ENCODE measurements around the gene UBAC2.
"Not testable (repeated sequence)": the region's sequence is repeated elsewhere in the genome, so short reads cannot be mapped to it uniquely, and the experiment has no call there.

Gene UBAC2

GRCh38 chr13:99404005-99404755, 203.5 kb downstream of the UBAC2 start:
- no peak for DNase-seq

- DNase-seq = no peak
Observed at GRCh38 chr13:99405966-99406365, 205.3 kb downstream of the UBAC2 start.

- no peak for DNase-seq
Observed at GRCh38 chr13:99406799-99407201, 206.1 kb downstream of the UBAC2 start.

- no peak for DNase-seq
Observed at GRCh38 chr13:99407906-99408702, 207.4 kb downstream of the UBAC2 start.

- DNase-seq = no peak
Observed at GRCh38 chr13:99408703-99409000, 208.0 kb downstream of the UBAC2 start.

- DNase-seq = not testable (repeated sequence)
Observed at GRCh38 chr13:99409461-99410083, 208.9 kb downstream of the UBAC2 start.

GRCh38 chr13:99410646-99411475, 210.2 kb downstream of the UBAC2 start:
- not testable (repeated sequence) for DNase-seq

GRCh38 chr13:99412856-99413255, 212.2 kb downstream of the UBAC2 start:
- DNase-seq = no peak

GRCh38 chr13:99414048-99414995, 213.7 kb downstream of the UBAC2 start:
- no peak for DNase-seq

- DNase-seq = no peak
Observed at GRCh38 chr13:99415014-99415650, 214.5 kb downstream of the UBAC2 start.

- no peak for DNase-seq
Observed at GRCh38 chr13:99415851-99416331, 215.2 kb downstream of the UBAC2 start.

GRCh38 chr13:99416411-99417121, 215.9 kb downstream of the UBAC2 start:
- DNase-seq = no peak

GRCh38 chr13:99417201-99418102, 216.8 kb downstream of the UBAC2 start:
- DNase-seq = no peak

- no peak for DNase-seq
Observed at GRCh38 chr13:99418103-99418842, 217.6 kb downstream of the UBAC2 start.

- DNase-seq = no peak
Observed at GRCh38 chr13:99418843-99419140, 218.1 kb downstream of the UBAC2 start.

GRCh38 chr13:99419591-99420243, 219.1 kb downstream of the UBAC2 start:
- no peak for DNase-seq

GRCh38 chr13:99421271-99421670, 220.6 kb downstream of the UBAC2 start:
- DNase-seq = no peak

All from NCI-H1436 (cell line).